Heart right ventricle (tissue), 16 donors: Measurements from ENCODE around the gene SHBG. TPM values are rescaled to one million over a fixed set of nuclear protein-coding genes. Genes with fewer than 3 reads are reported as not detected.

Source experiments
- ATAC-seq, 8 donors: fragments of 200-7000 bp; cut with Tn5 transposase; one replicate each; pipeline ENCODE4 v1.9.1; 2020; ENCODE audit warnings: mild to moderate bottlenecking in 8 of 8, moderate library complexity in 8 of 8, moderate number of reproducible peaks in 1 of 8
- DNase-seq, 2 donors: peaks; one replicate each; pipeline ENCODE4 v3.0.0-alpha.2; 2020
- H3K27ac ChIP-seq, 10 donors: fragments of 200-600 bp; sonication (generic) in 2 of 10; one replicate each; pipeline versions ENCODE4 v1.5.0 to v1.8.0; 2020 to 2022; ENCODE audit warnings: mild to moderate bottlenecking in 3 of 10
- H3K27me3 ChIP-seq, 7 donors: fragments of 200-600 bp; one replicate each; pipeline ENCODE4 v1.8.0; 2021 to 2022; ENCODE audit warnings: mild to moderate bottlenecking in 2 of 7
- H3K36me3 ChIP-seq, 9 donors: fragments of 200-600 bp; sonication (generic) in 1 of 9; one replicate each; pipeline versions ENCODE4 v1.5.0 to v1.8.0; 2020 to 2022; ENCODE audit warnings: mild to moderate bottlenecking in 2 of 9
- H3K4me1 ChIP-seq, 9 donors: fragments of 200-600 bp; sonication (generic) in 1 of 9; one replicate each; pipeline versions ENCODE4 v1.5.0 to v1.8.0; 2020 to 2022; ENCODE audit warnings: mild to moderate bottlenecking in 4 of 9
- H3K4me3 ChIP-seq, 10 donors: fragments of 200-600 bp; sonication (generic) in 2 of 10; one replicate each; pipeline versions ENCODE4 v1.5.0 to v1.8.0; 2020 to 2022; ENCODE audit warnings: mild to moderate bottlenecking in 7 of 10, moderate library complexity in 2 of 10
- H3K9me3 ChIP-seq, 11 donors: fragments of 200-600 bp in 10 of 11; sonication (generic) in 2 of 11; one replicate each; pipeline versions ENCODE4 v1.5.0 to v1.8.0; 2013 to 2022; ENCODE audit warnings: mild to moderate bottlenecking in 2 of 11, control low read depth in 1 of 11, moderate library complexity in 1 of 11
- CTCF ChIP-seq, 9 donors: fragments of 200-600 bp; sonication (generic) in 2 of 9; IDR thresholded peaks; one replicate each; pipeline versions ENCODE4 v1.5.0 to v1.8.0; 2021 to 2022; ENCODE audit warnings: antibody characterized with exemption in 9 of 9, mild to moderate bottlenecking in 5 of 9, moderate library complexity in 1 of 9
- WGBS, 2 donors: extraction: QIAGEN DNeasy Blood & Tissue Kit; methylation state at CpG; one replicate each; pipeline ENCODE4 v1.1.7; 2013; ENCODE audit warnings: inconsistent platforms in 1 of 2; 5-methylcytosine and 5-hydroxymethylcytosine counted together
- intact Hi-C, 10 donors: fragments of 100-400 bp; cut with DNase I; formaldehyde crosslinking; loops; one replicate each; pipeline versions ENCODE4 v1.11.1 to v1.14.2; 2022
- polyA plus RNA-seq, 2 donors: library from polyadenylated mRNA; stranded (reverse); fragments of 200-250 nt; gene quantifications; one replicate each; pipeline ENCODE4 v1.2.3, GENCODE V29; 2013
- total RNA-seq, 10 donors: library from RNA; stranded (reverse); fragmentation: NEBNext Ultra II Directional in 3 of 10; extraction: Animal tissue kit (Norgen Biotek cat#: 25700) in 3 of 10; gene quantifications; one replicate each; pipeline versions ENCODE4 v1.2.1 to v1.2.4, GENCODE V29; 2021 to 2023
- donor health status: Arrhythmogenic right ventricular cardiomyopathy.
- donor health status: ischemic (EF 13 %, LVEDD 7.1; RV severe dilation, severe dysfunction).
- donor health status: healthy with polysubstance abuse.
- donor health status: DM: no; HTN: yes; CAD: no.
- donor health status: DM: no; HTN: no; CAD: no.
- donor health status: ischemic (EF 25% LVEDD 6.9; RV normal size, moderate dysfunction).
- donor health status: ischemic (EF 25% LVEDD 5.7; RV mildly dilated, moderate dysfunction).
- donor health status: healthy.
- donor health status: DM: yes; HTN: yes; CAD: no.
- donor health status: Ischemic cardiomyopathy.
- donor health status: ischemic (EF 35%, LVEDD 5.7; RV mildly dilated, moderate dysfunction).
- donor health status: nonischemic (EF 11% LVEDD 7.7; RV severe dilation, severe dysfunction).
- donor health status: DM: yes; HTN: yes; CAD: no.
- donor health status: PGD.
- donor health status: ischemic (EF 29% LVEDD 5.4; RV normal size, mild dysfunction).
- donor health status: nonischemic (EF 23%, LVEDD 6.1; RV moderate dilation, normal function).

The SHBG gene
- total and polyA plus RNA-seq, 12 donors: 0.19 to 1.3 (median 0.38) TPM; not detected in 3

GRCh38 chr17:7651097-7651664 is 21.2 kb downstream of the SHBG start:
- intact Hi-C loops: loop anchor here in 1 of 10 donors (5.0 kb wide), 1 partner anchor 36 kb away; the partner anchor contains the start of genes TP53 and WRAP53
- Histone ChIP-seq H3K9me3 (no peaks in the 10 kb centered on the region), H3K4me3 (peak overlapping the region; percentile 8 to 66 (median 58)), H3K36me3 (peaks cover 0 to 4% (median 0%) of the 10 kb centered on the region in 9 donors), H3K27me3 (peaks cover 5 to 50% (median 35%) of the 10 kb centered on the region in 7 donors), H3K27ac (peak overlapping the region; percentile 47 to 78 (median 62)), H3K4me1 (peaks cover 6 to 23% (median 19%) of the 10 kb centered on the region in 9 donors)
- no peak for TF ChIP-seq CTCF (IDR thresholded peaks at IDR 0.05)
- WGBS, 2 donors: 1% methylated on average over 42 to 45 of the region's 45 CpGs
- peak in 2 of 8 donors; percentile 3 to 11 for ATAC-seq
- no peak for DNase-seq

- H3K27me3 ChIP-seq: peaks cover 5 to 50% (median 33%) of the 10 kb centered on the region in 7 donors
Observed at GRCh38 chr17:7651665-7652387, 21.9 kb downstream of the SHBG start.

DNA sequence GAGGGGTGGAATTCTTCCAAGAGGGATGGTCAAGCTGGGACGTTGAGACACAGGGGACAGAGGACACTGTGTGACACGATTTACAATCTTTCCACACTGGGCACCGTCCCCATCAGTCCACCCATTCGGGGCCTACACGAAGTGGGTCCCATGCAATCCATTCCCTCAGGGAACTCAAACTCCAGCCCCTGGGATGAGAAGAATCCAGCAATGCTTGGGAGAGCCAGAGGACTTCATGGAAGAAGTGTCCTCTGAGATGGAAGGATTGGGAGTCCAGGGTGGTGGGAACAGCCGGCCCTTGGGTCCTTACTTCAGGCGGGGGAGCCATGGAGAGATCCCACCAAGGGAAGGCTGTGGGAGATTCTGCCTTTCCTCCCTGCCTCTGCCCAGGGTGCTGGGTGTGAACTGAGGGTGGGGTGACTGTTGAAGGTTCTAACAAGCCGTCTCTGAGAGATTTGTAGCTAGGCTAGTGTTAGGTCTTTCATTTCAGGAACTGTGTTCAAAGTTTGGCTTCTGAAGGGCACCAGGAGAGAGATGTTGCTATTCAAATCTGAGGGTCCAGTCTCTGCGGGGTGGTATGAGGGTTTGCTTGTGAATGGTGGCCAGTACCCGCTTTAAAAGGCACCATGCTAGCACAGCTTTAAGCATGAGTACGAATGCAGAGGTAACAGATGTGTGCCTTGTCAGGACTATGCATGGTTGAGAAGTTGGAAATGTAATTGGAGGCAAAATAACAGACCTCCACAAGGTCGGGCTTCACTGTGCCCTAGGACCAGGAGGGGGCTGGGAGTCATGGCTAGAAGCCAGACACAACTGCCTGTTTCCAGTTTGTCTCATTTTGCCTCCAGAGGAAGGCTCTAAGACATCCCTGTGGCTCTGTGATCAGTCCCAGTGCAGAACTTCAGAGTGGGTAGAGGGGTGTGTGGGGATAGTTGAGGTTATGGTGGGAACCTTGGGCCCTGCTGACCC is 22.7 kb downstream of the SHBG start:
- DNase-seq (no peak), ATAC-seq (no peak)
- WGBS, 2 donors: 54 to 60% methylated on average over 12 of the region's 12 CpGs
- Histone ChIP-seq H3K27ac (peak overlapping the region in 3 of 10 donors; percentile 19 to 78 (median 75)), H3K4me1 (peaks cover 6 to 37% (median 30%) of the 10 kb centered on the region in 9 donors), H3K9me3 (no peaks in the 10 kb centered on the region), H3K27me3 (peaks cover 5 to 50% (median 33%) of the 10 kb centered on the region in 7 donors), H3K4me3 (peak overlapping the region in 3 of 10 donors; percentile 62 to 66 (median 63)), H3K36me3 (peaks cover 0 to 4% (median 0%) of the 10 kb centered on the region in 9 donors)
- TF ChIP-seq CTCF (IDR thresholded peaks at IDR 0.05): no peak
- intact Hi-C loops: loop anchor here in 1 of 10 donors (5.0 kb wide), 1 partner anchor 35 kb away; the partner anchor contains the start of genes TP53 and WRAP53

More at GRCh38 chr17:7651665-7652387, 21.9 kb downstream of the SHBG start:
- DNase-seq (peak; percentile 21 to 31), ATAC-seq (peak in 7 of 8 donors; percentile 7 to 55 (median 36))
- Histone ChIP-seq H3K4me3 (peak overlapping the region; percentile 8 to 66 (median 58)), H3K36me3 (peaks cover 0 to 4% (median 0%) of the 10 kb centered on the region in 9 donors), H3K27ac (peak overlapping the region; percentile 47 to 78 (median 62)), H3K9me3 (no peaks in the 10 kb centered on the region), H3K4me1 (peaks cover 6 to 28% (median 25%) of the 10 kb centered on the region in 9 donors)
- TF ChIP-seq CTCF (IDR thresholded peaks at IDR 0.05): no peak
- intact Hi-C loops: loop anchor here in 1 of 10 donors (5.0 kb wide), 1 partner anchor 35 kb away; the partner anchor contains the start of genes TP53 and WRAP53
- 5% methylated on average over 46 to 54 of the region's 54 CpGs for WGBS, 2 donors
